HG02840 (cell line): ENCODE results near the gene PARP1.

Experiments used
- ATAC-seq: cut with Tn5 transposase; IDR thresholded peaks from one replicate; pipeline ENCODE4 v1.9.1; 2021; ENCODE audit warnings: mild to moderate bottlenecking, moderate library complexity, moderate number of reproducible peaks; ENCODE audit not compliant: unreplicated experiment, low FRiP score

PARP1 gene

DNA sequence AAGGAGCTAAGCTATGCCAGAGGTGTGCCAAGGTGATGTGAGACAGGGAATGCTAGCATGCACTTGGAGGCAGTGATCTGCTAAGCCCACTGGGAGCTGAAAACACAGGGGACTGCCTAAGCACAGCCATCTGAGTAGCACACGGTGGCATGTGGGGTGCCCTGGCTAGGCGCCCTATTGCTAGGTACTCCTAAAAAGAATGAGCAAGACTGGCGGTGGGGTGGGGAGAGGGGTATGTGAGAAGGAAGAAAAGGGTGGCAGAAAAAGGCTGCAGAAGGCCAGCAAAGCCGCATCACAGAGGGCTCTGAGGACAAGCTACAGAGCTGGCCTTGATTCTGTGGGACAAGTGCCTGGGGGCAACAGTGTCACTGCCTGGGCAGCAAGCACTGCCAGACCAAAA, 23.9 kb downstream of the PARP1 start:
- ATAC-seq = no peak

DNA sequence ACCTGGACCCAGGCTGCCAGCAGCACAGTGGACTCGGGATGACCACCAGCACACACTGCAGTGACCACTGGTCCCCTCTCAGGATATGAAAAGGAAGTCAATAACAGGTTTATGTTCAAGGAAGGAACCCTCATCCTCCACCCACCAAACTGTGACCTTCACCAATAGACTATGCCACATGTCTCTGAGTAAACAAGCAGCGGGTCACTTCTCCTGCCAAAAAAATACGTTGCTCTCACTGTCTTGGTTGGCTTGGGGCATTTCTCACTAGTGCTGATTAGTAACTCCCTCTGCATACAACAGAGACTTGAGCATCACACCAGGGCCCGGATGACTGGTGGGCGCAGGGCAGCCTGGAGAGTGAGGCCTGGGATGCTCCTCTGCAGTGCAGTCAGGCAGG, 25.9 kb downstream of the PARP1 start:
- no peak for ATAC-seq

DNA sequence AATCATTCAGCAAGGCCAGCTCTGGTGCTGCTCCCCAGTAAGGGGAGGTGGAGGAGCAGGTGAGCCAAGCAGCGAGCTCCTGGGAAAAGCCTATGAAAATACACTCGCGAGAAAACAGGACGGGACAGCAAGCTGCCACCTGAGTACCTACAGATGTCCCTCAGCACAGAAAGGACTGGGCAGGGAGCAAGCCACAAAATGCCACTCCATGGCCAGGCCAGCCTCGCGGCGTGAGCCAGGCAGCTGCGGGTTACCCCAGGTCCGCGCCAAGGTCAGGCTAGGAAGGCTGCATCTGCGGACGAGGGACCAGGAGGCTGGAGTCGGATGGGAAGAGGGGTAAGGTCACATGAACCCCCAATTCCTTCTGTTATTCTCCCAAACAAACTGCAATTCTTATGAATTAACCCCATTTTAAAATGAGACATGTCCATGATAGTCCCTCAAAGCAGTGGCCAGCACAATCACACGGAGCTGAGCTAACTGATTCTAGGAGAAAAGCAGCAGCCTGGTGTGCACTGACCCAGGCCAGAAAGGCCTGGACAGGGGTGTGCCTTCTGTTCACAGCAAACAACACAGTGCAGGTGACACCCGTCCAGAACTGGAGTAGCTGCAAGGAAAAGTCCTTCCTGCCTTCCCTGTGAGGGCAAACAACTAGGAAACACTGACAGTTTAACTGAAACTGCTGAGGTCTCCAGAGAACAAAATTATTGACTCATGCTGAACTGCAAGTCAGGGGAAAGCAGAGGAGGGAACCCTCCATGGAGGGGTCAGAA, 26.5 kb downstream of the PARP1 start:
- no peak for ATAC-seq

DNA sequence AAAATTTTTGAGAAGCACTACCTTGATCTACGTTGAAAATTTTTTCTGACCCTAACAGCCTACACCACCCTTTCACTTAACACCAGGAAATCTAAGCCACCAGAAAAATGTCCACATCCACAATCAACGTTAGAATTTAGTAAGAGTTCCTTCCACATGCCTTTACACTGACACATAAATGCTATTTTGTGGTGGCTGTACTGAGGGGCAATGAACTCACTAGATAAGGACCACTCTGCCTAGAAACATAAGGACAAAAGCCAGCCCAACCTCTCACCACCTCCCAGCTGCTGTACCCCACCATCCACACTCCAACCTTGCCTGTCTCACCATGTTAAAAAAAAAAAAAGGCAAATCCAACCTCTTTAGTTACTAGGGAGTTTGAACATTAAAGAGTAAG, 29.8 kb downstream of the PARP1 start:
- ATAC-seq = no peak

DNA sequence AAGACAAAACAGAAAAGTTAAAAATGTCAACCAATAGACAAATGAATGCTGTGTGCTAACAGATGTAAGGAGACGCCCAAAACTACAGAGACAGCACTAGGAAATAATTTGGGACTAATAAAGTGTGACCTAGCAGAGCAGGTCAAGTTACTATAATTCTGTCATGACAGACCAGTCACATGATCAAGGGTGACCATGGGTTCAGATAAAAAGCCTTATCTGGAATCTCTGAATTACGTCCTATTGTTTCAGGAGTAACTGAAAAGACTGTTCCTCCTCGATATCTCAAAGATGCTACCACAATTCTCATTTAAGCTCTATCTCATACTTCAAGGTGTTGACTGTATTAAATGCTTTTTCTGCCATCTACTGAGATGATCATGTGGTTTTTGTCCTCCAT, 31.6 kb downstream of the PARP1 start:
- no peak for ATAC-seq

DNA sequence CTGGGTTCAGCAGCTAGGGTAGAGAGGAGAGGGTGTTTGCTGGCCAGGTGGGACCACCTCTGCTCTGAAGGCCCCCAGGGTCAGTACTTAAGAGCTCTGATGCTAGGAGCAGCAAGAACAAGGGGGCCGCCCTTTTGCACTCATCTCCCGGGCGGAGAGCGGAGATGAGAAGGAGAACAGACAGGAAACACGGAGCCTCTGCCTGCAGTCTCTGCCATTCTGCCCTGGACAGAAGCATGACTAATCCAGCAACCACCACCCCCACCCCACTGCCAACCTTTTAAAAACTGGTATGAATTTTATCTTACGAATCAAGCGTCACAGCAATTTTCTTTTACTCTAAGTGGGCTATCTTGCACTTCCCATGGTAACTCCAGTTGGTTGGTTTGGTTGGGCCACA, 34.5 kb downstream of the PARP1 start:
- no peak for ATAC-seq

DNA sequence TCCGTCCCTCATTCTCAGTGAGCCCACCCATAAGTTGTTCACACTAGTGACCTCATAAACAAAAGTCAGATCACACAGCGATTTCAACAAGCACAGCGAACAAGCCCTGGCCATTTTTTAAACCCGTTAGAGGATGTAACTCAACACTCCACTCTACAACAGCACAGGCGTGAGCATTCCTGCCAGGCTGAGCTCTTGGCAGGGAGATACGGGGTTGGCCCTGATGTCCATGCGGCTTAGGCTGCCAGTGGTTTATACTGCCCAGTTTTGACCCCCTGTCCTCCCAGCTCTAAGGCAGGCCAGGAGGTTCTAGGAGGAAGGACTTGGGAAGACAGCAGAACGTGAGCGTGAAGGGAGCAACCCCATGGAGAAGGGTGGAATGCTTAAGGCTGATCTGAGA, 35.0 kb downstream of the PARP1 start:
- no peak for ATAC-seq

DNA sequence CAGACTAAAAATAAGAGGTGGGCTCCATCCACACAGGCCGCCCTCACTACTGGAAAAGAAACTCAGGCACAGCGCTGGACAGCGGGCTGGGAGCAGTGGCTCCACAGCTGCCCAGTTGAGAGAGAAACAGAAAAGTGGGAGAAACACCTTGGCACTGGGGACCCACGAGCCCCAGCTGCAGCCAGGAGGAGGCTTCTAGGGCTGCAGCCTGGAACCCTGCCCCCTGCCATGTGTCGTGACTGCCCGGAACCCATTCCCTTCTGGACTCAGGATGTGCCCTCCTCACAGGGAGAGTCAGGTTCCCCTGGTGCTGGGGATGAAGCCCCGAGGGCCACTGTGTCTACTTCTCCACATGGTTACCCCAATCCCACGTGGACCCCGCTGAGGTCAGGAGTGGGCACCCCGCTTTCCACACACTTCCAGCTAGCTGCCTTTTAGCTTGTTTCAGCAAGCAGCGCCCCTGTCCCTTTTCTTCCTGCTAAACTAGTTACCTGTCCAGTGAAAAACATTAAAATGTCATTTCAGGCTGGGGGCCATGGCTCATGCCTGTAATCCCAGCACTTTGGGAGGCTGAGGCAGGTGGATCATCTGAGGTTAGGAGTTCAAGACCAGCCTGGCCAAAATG, 35.9 kb downstream of the PARP1 start:
- no peak for ATAC-seq

DNA sequence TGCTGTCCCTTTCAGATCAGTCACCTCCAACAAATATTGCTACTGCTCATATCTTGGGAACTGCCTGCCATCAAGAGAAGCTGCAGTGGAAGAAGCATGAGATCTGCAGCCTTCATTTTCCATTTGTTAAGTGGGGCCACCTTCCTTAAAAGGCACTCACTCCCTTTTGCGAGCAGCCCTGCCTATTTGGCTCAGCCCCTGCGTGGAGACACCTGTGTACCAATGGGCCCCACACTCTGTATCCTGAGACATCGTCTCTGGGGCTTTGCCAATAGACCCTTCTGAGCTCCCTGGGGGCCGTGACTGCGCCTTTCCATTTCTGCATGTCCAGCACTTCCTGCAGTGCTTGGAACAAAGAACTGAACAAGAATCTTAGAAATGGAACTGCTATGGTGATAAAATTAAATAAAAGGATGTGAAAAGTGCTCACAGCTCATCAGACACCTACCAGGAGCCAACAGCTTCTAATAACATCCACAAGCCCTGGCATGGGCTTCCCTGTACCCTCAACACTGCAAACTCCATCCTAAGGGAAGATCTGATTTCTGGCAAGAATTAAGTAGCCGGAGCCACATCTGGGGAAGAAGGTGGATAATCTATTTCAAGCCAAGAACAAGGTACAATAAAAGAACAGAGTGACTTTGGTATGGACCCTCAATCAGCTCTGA, 36.7 kb downstream of the PARP1 start:
- ATAC-seq = no peak

DNA sequence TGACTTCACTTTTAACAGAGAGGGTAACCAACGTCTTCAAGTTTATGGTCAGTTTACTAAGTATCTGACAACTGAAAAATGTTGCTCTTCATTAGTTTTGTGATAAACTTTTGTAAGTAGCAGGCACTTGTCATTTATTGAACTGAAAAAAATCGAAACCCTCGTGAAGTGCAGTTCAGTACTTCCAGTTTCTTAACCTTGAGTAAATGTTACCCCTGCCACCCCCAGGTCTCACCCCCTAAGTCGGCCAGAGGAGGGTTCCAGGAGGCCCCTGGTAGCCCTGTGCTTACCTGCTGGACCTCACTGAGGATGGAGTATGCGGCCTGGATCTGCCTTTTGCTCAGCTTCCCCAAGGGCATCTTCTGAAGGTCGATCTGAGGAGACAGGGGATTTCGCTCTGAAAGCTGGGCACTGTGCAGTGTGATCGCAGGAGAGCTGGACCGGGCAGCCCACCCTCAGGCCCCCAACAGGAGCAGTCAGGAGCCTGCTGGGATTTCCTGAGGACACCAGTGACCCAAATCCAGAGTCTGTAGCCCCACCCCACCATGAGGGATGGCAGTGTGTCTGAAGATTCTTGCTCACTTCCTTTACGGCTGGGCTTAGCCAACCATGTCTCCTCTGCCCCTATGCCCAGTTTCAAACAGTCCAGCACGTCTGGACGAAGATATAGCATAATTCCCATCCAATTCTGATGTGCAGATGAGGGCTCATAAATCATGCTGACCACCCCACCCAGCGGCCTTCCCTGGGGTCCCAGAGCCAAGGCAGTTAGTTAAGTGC, 37.6 kb downstream of the PARP1 start:
- ATAC-seq = no peak

DNA sequence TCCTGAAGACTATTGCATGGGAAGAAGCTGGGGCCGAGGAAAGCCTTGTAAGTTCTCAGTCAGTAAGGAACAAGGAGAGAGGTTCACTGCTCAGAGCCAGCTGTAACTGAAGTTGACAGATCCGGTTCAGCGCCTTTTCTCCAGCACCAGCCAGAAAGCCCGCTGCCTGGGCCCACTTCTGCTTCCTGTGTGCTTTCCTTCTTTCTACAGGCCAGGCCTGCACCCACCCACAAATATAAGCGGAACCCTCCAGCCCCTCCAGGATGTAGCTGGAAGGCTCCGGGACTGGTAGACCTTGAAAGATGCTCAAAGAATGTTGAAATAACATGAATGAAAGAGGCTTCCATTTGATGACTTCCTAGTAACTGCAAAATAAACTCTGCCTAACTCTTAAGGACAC, 38.8 kb downstream of the PARP1 start:
- no peak for ATAC-seq

DNA sequence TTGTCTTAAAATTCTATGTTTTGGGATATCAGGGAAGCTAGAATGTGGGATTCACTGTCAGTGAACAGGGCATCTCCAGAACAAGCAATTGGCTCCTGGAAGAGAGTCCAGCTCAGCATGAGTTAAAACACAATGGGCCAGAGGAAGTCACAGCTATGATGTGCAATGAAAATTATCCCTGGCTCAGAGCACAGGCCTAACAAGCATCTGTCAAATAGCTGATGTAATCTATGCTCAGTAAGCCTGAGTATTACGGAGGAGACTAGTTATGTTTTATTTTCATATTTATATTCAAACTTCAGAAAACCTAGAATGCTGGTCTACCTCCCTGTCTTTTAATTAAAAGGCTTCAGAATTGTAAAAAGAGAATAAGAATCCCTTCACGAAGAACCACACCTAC, 41.6 kb downstream of the PARP1 start:
- ATAC-seq = no peak

DNA sequence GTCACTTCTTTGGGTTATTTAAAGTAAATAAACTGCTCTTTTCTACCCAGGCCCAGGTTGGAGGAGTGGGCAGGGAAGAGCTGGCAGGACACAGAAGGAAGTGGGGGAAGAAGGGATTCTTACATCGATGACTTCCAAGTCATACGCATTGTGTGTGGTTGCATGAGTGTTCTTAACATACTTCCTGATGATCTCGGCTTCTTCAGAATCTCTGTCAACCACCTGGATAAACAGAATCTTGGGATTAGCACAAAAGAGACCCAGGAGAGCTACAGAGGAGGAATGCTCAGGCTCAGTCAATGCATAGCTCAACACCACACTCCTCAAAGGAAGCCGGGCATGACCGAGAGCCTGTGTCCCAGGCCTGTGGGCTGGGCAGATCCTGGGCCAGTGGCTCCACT, 42.1 kb downstream of the PARP1 start:
- ATAC-seq = no peak

DNA sequence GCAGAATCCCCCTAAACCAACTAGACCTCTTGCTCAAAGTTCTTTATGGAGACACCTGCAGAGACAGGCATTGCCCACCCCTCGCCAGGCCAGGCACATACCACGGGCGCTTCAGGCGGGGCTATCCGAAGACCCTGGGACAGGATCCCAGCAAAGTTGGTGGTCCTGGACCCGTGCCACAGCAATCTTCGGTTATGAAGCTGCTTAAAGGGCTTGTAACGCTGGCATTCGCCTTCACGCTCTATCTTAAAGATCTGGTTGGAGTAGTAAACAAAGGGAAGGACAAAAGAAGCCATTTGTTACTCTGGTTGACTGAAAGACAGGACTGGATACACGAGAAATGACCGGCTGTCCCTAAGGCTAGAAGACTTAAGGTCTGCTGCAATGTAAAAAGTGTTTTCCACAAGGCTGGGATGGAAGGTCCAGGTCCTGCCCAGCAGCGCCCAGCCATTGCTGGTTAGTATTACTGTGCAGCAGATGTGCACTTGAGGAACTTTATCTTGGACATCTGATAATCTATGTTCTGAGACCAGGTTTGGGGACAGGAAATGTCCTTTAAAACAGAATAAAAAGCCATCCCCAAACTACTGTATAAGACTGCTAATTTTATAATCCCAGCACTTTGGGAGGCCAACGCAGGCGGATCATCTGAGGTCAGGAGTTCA, 42.9 kb downstream of the PARP1 start:
- ATAC-seq = no peak

DNA sequence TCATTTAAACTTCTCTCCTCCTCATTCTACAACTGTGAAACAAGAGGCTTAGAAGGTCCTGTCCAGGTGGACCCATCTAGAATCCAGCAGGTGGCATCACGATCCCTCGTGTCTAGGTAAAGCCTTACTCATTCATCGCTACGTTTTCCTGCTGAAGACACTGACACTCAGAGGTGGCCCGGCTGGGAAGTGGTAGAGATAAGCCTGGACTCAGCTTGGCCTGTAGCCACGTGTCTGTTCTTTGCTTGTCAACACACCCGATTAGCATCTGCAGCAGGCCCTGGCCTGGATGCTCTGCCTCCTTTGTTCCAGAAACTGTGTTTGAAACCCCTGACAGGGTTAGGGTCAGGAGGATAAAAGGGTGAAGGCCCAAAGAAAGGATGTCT, 43.4 kb downstream of the PARP1 start:
- no peak for ATAC-seq

DNA sequence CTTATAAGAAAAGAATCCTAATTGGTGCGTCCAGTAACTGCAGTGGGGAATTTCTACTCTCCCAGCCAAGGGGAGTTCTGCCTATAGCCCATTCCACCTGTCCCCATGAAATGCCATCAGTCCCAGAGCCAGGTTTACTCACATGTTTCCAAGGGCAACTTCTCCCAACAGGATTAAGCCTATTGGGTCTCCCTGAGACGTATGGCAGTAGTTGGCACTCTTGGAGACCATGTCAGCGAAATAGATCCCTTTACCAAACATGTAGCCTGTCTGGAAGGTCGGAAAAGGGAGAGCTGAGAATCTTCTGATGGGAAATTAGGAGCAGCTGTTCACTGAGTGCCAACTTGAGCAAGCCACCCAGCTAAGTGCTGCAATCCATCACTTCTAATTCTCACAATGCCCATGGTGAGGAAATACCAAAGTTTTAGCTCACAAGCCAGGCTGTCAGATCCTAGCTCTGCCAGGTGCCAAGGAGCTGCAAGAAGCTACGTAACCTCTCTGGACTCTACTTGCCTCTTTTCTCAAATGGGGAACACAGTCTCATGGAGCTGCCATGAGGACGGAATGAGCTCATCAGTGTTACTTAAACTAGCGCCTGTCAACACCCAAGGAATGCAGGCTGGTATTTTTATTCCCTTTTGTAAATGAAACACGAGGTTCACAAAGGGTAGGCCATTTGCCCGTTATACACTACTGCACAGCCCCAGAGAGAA, 43.9 kb downstream of the PARP1 start:
- ATAC-seq = no peak

DNA sequence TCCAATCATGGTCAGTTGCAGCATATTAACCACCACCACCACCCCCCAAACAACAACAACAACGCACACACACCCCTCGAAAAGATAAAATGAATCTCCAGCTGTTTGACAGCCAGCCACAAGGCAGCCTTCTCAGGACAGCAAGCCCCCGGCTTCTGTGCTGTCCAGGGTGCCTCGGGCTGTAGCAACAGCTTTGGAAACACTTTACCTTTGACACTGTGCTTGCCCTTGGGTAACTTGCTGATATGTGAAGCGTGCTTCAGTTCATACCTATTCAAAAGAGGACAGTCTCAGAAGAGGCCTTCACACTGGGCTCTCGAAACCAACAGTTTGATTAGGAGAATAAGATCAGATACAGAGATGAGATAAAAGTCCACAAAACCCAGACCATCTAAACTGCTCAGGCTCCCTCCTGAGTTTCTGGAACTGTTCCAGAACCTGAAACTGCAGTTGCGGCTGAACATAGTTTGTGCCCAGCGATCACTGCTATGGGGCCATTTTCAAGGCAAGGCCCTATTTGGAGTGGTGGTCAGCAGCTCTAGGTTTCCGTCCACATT, 44.9 kb downstream of the PARP1 start:
- ATAC-seq = no peak

DNA sequence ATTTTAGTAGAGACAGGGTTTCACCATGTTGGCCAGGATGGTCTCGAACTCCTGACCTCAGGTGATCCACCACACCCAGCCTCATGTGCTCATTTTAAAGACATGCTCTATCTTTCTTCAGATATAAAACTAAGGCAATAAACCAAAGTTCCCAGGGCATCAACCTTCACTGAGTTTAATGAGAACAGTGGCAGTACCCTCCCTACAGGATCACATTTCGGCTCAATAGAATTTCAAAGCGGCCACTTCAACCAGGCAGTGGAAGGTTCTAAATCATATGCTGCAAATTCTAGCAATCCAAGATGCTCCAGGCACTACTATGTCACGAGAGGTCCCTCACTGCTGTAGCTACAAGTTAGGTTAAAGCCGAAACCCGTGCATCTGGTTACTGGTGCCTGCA, 45.5 kb downstream of the PARP1 start:
- no peak for ATAC-seq

DNA sequence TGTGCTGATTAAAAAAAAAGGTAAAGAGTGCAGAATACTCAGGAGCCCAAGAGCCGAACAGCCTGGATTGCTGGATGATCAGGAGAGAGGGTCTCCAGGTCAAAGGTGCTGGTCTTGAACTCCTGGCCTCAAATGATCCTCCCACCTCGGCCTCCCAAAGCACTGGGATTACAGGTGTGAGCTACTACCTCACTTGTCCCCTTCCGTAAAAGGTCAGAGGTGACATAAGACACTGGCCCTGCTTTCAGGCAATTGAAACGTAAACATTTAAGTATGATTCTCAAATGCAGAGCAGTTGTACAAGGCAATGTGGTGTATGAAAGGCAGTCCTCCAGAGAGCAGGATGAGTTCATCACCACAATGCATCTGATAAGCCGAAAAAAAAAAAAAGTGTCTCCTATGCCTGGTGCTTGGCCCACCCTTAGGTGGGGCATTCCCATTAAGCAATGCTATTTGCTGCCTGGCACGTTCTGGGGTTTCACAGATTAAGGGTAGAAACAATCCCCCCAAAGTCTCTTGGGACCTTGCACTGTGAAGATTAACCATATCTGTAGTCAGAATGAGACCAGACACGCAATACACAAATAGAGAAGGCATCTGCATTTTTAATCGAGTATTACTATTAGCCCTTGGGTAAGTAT, 47.7 kb downstream of the PARP1 start:
- peak; percentile 60 for ATAC-seq
